Stimulated activated CD4-positive, alpha-beta T cell treated with anti-CD3 and anti-CD28 coated beads, Interleukin-15, amount 100 ng/mL, for 1 hour (primary cell): Measurements from ENCODE around the gene TMEM30B.
"Not testable (repeated sequence)": the region's sequence is repeated elsewhere in the genome, so short reads cannot be mapped to it uniquely, and the experiment has no call there.

Source experiments
- DNase-seq, 2 donors: peaks; one replicate each; pipeline ENCODE4 v3.0.0-alpha.2; 2020; ENCODE audit warnings: low read depth in 1 of 2, low spot score in 1 of 2

Gene TMEM30B

DNA sequence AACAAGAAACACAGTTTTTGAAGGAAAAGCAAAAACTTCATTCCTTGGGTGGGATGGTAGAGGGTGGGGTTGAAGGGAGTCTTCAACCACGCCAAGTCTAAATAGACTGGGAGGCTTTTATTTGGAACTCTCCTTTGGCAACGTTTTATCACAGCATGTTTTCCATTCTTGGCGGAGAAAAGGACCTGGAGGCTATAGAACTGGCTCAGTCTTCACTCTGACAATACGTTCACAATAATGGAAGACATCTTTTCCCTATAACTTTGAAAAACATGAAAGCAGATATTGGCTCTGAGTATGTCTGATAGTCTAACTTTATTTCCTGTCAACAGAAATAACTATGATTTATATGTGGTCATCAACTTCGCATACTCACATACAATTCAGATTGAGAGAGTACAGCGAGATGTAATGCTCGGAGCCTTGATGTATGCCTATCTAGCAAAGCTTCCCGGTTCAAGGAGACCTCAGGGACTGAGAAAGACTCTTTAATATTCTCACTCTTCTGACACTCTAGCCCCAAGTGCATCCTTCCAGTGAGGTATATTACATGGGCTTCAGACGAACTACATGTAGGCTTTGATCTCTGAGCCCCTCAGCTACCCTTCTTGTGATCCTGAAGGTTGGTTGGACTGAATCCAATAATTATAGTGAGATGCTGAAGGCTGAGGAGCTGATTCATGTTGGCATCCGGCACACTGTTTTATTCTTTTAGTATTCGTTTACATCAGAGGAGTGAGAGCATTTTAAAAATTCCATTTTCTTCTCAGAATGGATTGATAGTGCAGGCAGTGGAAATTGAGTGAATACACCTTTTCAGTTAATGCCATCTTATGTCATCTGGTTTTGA lies 14.0 kb downstream of the TMEM30B start:
- no peak for DNase-seq

GRCh38 chr14:61266436-61266835 lies 14.7 kb downstream of the TMEM30B start:
- DNase-seq, result no peak

DNA sequence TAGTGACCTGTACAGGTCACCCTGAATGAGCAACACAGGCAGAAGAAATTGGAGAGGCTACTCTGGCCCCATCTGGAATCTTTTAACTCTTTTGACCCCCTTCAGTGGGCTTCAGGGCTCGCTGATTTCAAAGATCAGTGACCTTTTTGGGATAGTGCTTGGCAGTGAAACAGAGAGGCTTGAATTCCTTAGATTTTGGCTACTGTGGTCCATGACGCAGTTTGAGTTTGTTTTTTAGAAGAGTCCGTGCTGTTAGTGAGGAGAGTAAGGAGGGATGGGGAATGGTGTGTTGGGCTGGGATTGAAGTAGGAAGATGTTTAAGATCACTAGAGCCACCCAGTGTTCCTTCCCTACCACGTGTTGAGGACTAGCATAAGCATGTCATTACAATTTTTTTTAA lies 16.5 kb downstream of the TMEM30B start:
- no peak for DNase-seq

GRCh38 chr14:61264010-61264571 lies 17.0 kb downstream of the TMEM30B start:
- no peak for DNase-seq

DNA sequence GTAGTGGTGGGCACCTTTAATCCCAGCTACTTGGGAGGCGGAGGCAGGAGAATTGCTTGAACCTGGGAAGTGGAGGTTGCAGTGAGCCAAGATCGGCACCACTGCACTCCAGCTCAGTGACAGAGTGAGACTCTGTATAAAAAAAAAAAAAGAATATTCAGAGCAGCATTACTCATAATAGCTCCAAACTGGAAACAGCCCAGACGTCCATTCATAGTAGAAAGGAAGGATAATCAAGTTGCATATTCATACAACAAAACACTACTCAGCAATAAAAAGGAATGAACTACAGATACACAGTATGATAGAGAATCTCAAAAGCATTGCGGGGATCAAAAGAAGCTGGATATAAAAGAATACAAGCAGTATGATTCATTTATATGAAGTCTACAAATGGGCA lies 19.1 kb downstream of the TMEM30B start:
- no peak for DNase-seq

DNA sequence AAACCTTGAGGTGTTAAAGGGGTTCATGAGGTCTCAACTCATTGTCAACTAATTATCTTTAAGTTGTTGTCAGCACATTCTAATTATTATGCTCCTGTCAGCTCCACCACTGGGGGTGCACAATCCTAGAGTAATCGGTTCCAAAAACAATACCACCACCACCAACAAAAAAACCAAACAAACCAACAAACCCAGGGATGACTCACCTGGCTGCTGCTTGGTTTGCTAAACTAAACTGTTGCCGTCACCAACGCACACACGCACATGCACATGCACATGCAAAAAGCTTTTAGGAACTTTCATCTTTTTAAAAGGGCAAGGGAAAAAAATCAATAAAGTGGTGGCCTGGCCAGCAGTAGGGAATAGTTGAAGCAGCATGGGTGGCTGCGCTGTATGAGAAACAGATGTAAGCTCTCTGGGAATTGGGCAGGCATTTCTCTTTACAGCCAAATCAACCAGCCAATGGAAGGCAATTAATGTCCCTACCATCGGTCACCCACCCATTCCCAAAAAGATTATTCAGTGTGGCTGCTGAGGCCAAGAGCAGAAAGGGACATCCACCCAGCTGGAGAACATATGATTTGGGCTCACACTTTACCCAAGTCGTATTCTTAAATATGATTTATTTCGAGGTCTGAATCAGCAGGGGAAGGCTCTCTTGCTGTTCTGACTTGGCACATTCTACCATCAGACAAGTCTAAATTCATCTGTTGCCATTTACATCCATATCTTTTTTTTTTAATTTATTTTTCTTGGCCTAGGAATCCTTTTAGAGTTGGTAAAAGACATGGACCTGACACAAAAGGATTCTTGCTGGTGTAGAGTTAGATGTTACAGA lies 20.0 kb downstream of the TMEM30B start:
- DNase-seq, result no peak

DNA sequence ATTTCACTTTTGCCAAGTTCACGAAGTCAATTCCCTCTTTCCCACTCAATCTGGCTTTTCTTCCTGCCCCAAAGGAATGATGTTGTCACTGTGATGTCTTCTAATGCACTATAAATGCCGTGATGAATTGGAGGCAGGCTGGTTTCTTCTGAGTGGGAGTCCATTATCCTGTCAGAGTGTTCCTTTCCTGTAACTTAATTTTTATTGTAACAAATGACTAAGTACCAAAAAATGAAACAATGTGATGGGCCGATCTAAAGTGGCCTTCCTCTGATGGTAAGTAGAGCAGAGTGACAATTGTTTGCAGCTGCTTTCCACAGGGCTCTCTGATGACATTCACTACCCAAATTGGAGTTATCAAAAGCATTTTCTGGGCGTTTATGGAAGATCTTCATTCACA lies 22.2 kb downstream of the TMEM30B start:
- DNase-seq, result no peak

GRCh38 chr14:61257469-61258057 lies 23.6 kb downstream of the TMEM30B start:
- no peak for DNase-seq

DNA sequence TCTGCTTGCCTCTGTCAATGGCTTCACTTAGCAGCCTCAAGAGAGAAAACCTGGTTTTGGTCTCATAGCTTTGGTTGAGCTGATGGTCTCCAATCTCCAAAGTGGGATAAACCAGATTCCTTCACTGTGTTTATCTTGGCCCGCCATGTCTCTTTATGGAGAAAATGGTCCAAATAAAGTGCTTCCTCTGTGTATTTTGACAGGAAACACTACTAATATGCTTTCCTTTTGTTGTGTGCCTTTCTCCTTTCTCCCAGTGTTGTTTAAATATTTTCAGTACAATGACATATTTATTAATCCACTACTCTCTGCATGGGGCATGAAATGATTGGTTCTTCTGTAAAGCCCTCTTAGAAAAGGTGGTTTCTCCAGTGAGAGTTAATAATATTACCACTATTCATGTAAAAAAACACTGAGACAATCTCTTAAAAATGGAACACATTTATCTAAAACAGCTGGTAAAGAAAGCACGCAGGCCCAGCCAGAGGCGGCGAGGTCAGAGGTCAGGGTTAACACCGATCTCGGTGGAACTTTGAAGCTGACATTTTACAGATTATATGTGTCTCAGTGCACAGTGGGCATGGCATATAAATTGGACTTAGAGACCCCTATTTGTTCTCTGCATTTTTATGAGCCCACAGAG lies 24.2 kb downstream of the TMEM30B start:
- no peak for DNase-seq

DNA sequence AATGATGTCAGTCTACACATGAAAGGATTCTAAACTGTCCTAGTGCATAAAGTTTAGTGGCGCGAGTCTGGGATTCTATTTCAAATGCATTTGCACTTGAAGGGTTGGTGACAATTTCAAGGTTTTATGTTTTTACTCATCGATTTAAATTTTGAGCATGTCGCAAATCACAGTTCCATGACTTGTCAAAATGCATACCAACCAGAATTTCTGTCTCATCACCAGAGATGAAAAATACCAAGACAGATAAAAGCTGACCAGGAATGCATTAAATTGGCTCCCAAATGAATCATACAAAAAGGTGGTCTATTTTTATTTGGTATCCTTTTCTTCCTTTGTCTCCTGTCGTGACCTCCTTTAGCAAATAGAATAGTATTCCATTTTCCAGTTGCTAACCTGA lies 25.2 kb downstream of the TMEM30B start:
- no peak for DNase-seq

DNA sequence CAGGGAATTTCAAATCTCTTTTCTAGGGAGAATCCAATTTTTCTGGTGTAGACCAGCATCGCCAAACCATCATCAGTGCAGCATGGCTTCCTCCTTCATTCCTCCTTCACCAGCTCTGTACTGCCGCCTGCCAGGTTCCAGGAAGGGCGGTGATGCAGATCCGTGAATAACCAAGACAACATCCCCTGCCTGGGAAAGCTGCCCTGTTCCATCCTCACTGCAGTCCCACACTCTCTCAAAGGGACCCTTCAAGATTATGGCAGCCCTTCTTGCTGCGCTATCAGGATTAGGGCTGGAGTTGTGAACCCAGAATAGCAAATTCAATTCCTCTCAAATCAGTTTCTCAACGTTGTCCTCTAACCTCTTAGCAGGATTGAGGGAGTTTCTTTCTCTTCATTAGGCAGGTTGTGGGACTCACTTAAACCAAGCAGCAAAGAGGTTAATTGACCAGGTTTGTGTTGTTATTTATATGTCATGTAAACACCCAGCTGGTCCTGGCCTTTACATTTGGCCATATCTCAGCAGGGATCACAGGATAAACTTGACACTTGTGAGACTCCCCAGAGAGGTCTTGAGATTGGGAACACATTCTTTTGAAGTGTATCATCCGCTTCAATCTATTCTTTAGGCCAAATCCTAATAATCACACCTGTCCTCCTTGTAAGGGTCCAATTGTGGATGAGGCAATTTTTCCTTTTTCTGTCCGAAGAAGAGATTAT lies 26.2 kb downstream of the TMEM30B start:
- no peak for DNase-seq

- no peak for DNase-seq
Measured at GRCh38 chr14:61253064-61253738, 27.9 kb downstream of the TMEM30B start.

- peak; percentile 5 to 17 for DNase-seq
Measured at GRCh38 chr14:61252369-61253063, 28.6 kb downstream of the TMEM30B start.

DNA sequence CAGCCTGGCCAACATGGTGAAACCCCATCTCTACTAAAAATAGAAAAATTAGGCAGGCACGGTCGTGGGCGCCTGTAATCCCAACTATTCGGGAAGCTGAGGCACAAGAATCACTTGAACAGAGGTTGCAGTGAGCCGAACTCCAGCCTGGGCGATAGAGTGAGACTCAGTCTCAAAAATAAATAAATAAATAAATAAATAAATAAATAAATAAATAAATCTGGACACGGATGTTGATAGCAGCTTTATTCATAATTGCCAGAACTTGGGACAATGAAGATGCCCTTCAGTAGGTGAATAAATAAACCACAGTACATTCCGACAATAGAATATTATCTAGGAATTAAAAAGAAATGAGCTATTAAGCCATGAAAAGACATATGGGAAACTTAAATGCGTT lies 31.1 kb downstream of the TMEM30B start:
- no peak for DNase-seq

GRCh38 chr14:61247935-61248334 lies 33.2 kb downstream of the TMEM30B start:
- no peak for DNase-seq

GRCh38 chr14:61246721-61247120 lies 34.4 kb downstream of the TMEM30B start:
- DNase-seq, result no peak

- DNase-seq, result no peak
Measured at GRCh38 chr14:61244009-61244408, 37.1 kb downstream of the TMEM30B start.

GRCh38 chr14:61240206-61240605 lies 40.9 kb downstream of the TMEM30B start:
- no peak for DNase-seq

- DNase-seq, result not testable (repeated sequence)
Measured at GRCh38 chr14:61239285-61239684, 41.9 kb downstream of the TMEM30B start.
